Ramos (cell line): Measurements from ENCODE around the gene SENP5.

Source experiments
- in situ Hi-C: fragments of 300-500 bp; cut with MboI; formaldehyde crosslinking; loops from one replicate; pipeline ENCODE4 v1.14.3; 2022; ENCODE audit warnings: low sequenced_read_pairs; ENCODE audit not compliant: unreplicated experiment

Gene SENP5

GRCh38 chr3:196875258-196875657 lies 7.5 kb downstream of the SENP5 start:
- in situ Hi-C loops, result no loop called here

GRCh38 chr3:196883361-196883760 lies 15.6 kb downstream of the SENP5 start:
- in situ Hi-C loops, result no loop called here

- in situ Hi-C loops, result no loop called here
Observed at GRCh38 chr3:196886144-196886543, 18.4 kb downstream of the SENP5 start.

GRCh38 chr3:196889844-196890708 lies 22.4 kb downstream of the SENP5 start:
- in situ Hi-C loops, result no loop called here

- in situ Hi-C loops, result no loop called here
Observed at GRCh38 chr3:196894557-196895295, 27.0 kb downstream of the SENP5 start.

GRCh38 chr3:196896229-196896628 lies 28.5 kb downstream of the SENP5 start:
- in situ Hi-C loops, result no loop called here

- in situ Hi-C loops, result no loop called here
Observed at GRCh38 chr3:196901768-196902167, 34.0 kb downstream of the SENP5 start.

- in situ Hi-C loops, result no loop called here
Observed at GRCh38 chr3:196902296-196902695, 34.6 kb downstream of the SENP5 start.

GRCh38 chr3:196903740-196904139 lies 36.0 kb downstream of the SENP5 start:
- in situ Hi-C loops, result no loop called here

GRCh38 chr3:196914866-196915265 lies 47.1 kb downstream of the SENP5 start:
- in situ Hi-C loops, result no loop called here

- in situ Hi-C loops, result no loop called here
Observed at GRCh38 chr3:196915375-196915774, 47.7 kb downstream of the SENP5 start.

- in situ Hi-C loops, result no loop called here
Observed at GRCh38 chr3:196916221-196916620, 48.5 kb downstream of the SENP5 start.

GRCh38 chr3:196916995-196917394 lies 49.3 kb downstream of the SENP5 start:
- in situ Hi-C loops, result no loop called here

GRCh38 chr3:196918968-196919367 lies 51.2 kb downstream of the SENP5 start:
- in situ Hi-C loops, result no loop called here

GRCh38 chr3:196920733-196921132 lies 53.0 kb downstream of the SENP5 start:
- in situ Hi-C loops, result no loop called here

GRCh38 chr3:196927571-196928453 lies 60.1 kb downstream of the SENP5 start:
- in situ Hi-C loops, result no loop called here

- in situ Hi-C loops, result no loop called here
Observed at GRCh38 chr3:196931157-196931556, 63.4 kb downstream of the SENP5 start.

- in situ Hi-C loops, result no loop called here
Observed at GRCh38 chr3:196931828-196932587, 64.3 kb downstream of the SENP5 start.

- in situ Hi-C loops, result no loop called here
Observed at GRCh38 chr3:196932600-196932999, 64.9 kb downstream of the SENP5 start.

GRCh38 chr3:196936288-196936687 lies 68.6 kb downstream of the SENP5 start:
- in situ Hi-C loops, result no loop called here
